HG03060 (cell line): ENCODE results near the gene SLC38A11.
"Not testable (repeated sequence)": the region's sequence is repeated elsewhere in the genome, so short reads cannot be mapped to it uniquely, and the experiment has no call there.

ENCODE experiments used
- ATAC-seq: cut with Tn5 transposase; IDR thresholded peaks from one replicate; pipeline ENCODE4 v1.9.1; 2021; ENCODE audit warnings: low read depth, moderate number of reproducible peaks; ENCODE audit not compliant: unreplicated experiment

SLC38A11 gene

DNA sequence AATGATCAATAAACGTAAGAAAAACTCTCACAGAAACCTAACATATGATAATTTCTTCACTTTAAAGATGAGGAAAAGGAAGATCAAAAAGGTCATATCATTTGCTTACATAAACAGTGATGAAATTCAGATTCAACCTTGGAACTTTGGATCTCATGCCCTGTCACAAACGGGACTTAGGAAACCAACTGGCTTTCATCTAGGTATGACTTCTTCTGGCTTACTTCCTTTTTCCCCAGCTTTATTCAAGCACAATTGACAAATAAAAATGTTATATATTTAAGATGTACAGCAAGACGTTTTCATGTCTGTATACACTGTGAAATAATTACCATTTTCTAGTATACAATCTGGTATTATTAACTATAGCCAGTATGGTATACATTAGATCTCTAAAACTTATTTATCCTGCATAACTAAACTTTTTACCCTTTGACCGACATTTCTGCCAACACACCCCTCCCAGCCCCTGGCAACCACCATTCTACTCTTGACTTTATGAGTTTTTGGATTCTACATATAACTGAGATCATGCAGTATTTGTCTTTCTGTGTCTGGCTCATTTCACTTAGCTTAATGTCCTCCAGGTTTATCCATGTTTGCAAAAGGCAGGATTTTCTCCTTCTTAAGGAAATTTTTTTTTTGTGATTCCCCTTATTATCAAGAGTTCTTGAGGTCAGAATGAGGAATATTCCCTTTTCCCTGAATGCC lies 67.7 kb downstream of the SLC38A11 start:
- ATAC-seq = no peak

DNA sequence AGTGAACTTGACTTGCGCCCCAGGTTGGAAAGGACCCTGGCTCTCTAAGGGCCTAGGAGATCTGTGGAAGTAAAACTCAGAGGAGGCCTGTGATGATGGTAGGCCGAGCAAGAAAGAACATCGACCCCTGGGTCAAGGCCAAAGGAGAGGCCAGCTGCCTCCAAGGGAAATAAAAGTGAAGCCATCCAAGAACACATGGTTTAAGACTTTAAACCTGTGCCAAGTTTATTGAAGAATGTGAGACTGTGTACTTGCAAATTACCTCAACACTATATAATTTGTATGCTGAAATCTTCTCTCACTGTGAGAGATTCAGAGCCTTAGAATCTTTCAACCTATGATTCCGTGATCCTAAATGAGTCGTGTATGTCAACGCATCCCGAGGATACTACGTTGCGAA lies 73.0 kb downstream of the SLC38A11 start:
- ATAC-seq = no peak

DNA sequence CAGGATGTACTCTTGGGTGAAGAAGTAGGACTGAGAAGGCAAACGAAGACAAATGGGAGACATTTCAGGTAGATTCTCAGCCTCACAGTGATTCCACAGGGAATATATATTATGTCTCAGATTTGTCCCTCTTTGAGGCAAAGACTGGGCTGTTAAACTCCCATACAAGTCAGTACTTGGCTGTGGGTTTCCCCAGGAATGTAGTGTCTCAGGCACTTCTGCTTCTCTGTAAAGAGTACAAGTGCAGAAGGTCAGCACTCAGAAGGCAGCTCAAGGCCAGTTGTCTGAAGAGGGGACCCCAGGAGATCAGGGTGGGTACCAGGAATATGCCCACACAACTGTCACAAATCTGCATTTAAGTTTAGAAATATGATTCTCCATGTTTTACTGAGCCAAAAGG lies 73.8 kb downstream of the SLC38A11 start:
- ATAC-seq = no peak

GRCh38 chr2:164879901-164880535 lies 75.3 kb downstream of the SLC38A11 start:
- no peak for ATAC-seq

- ATAC-seq = no peak
These were observed 77.4 kb downstream of the SLC38A11 start for GRCh38 chr2:164877927-164878326.

DNA sequence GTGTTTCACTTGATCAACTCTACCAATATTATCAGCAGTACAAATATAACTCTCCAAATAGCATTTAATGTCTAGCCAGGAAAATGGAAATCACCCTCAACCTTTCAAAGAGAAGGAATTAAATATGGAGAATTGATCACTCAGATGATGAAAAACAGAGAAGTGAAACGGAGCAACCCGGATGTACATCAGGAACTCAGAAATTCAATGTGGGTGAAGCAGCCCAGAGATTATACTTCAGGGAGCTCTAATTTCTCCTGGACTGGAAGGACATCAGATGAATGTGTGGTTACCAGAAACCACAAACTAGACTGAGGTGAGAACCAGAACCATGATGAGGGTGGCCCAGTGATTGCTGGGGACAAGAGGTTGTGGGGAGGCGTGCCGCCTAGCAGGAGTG lies 78.2 kb downstream of the SLC38A11 start:
- ATAC-seq = no peak

- no peak for ATAC-seq
These were observed 79.8 kb downstream of the SLC38A11 start for GRCh38 chr2:164875334-164876205.

DNA sequence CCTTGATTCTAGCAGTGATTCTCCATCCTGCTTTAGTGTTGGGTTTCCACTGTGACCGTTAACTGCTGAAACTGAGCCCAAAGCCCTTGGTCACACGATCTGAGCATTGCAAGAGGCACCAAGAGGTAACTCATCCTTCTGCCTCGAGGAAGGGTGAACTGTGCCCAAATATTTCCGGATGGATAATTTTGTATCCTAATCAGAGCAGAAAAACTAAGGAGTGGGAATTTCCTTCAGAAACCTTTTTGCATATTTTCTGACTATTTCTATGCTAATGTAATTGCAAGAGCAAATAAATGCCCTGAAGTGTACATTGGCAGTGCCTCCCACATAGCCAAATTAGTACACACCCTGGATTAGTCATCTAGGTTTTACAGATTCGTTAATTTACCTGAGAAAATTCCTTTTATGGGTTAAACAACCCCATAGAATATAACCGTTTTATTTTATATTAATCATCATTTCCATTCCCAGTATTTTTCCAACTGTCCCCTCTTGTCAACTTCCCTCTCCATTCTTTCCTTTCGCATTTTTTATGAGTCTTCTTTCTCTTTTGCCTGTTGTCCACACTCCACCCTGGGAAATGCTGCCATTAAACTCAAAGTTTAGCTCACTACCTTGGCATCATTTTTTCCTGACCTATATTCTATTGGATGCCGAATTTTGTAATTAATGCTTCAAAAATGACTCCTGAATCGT lies 82.0 kb downstream of the SLC38A11 start:
- no peak for ATAC-seq

DNA sequence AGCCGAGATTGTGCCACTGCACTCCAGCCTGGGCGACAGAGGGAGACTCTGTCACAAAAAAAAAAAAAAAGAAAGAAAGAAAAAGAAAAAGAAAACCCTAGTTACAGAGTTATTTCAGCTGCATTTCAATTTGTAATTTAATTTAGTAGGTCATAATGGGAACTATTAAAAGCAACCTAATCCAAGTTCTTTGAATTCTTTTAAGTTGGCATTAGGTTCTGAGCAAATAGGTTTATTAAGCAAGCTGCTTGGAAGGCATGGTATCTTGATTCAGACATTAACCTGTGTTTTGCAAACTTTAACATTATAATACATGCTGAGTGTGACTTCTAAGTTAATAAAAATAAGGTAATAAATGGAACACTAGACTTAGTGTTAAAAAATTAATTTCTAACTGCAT lies 83.9 kb downstream of the SLC38A11 start:
- ATAC-seq = no peak

DNA sequence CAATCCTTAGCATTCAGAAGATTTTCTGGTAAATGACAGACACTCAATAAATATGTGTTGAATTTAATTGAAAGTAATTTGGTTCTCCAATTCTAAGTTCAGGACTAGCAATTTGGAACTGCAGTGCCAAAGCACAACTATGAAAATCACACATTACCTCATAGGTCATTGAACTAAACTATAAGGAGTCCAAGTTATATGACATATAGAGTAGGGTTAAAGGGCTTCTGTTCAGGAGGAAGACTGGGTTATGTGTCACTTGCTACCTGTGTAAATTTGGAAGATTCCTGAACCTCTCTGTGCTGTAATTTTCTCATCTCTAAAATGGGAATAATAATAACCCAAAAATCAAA lies 85.9 kb downstream of the SLC38A11 start:
- no peak for ATAC-seq

DNA sequence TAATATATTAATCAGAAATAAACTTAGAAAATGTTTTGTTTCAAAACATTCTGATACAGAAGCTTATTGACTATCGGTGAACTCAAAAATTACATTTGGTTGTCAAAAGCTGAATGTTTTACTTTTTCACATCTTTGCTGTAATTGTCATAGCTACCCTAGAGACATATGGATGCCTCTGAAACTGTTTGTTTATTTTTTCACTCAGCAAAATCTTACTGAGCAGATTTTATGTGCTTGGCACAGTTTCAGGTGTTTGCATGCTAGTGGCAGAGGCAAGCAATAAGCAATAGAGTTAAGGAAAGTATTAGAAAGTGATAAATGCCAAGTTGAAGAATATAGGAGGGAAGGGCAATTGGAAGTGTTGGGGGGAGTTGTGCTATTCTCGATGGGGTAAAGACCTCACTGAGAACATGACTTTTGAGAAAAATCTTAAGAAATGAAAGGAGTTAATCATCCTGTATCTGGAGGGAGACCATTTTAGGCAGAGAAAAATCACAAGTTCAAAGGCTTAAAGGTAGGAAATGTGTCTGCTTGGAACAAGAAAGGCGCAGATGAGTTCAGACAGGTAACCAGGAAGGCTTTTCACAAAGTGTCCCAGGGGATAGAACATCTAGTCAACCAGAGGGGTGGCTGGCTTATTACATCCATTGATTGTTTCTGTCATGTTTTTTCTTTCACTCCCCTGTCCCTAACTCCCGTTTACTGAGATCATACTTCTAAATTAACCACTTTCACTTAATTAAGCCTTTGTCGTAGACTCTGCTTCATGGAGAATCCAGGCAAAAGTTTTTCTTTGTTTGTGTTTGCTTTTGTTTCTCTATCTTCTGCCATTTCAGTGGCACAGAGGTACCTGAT lies 86.5 kb downstream of the SLC38A11 start:
- ATAC-seq = no peak

GRCh38 chr2:164867779-164868397 lies 87.4 kb downstream of the SLC38A11 start:
- no peak for ATAC-seq

GRCh38 chr2:164866381-164866780 lies 88.9 kb downstream of the SLC38A11 start:
- ATAC-seq = not testable (repeated sequence)

GRCh38 chr2:164860694-164861042 lies 94.7 kb downstream of the SLC38A11 start:
- ATAC-seq = no peak

DNA sequence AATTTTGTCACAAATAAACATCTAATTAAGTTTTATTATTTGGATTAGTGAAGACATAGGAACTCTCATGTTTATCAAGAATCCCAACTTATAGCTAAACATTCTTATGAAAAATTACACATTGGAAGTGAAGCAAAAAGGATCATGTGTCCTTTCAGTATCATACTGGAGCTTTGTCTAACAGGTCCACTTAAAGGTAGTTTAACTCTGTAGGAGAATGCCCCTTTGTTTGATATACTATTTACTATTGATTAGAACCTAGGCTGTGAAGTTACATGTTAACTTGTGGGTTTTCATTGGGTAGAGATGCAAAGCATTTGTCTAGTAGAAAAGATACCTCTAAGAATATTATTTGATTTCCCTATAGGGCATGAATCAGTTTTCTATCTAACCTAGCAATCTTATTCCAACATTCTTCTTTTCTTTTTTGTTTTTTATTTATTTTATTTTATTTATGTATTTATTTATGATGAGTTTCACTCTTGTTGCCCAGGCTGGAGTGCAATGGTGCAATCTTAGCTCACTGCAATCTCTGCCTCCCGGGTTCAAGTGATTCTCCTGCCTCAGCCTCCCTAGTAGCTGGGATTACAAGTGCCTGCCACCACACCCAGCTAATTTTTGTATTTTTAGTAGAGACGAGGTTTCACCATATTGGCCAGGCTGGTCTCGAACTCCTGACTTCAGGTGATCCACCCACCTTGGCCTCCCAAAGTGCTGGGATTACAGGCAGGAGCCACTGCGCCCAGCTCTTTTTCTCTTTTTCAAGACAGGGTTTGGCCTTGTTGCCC lies 95.2 kb downstream of the SLC38A11 start:
- ATAC-seq = not testable (repeated sequence)

DNA sequence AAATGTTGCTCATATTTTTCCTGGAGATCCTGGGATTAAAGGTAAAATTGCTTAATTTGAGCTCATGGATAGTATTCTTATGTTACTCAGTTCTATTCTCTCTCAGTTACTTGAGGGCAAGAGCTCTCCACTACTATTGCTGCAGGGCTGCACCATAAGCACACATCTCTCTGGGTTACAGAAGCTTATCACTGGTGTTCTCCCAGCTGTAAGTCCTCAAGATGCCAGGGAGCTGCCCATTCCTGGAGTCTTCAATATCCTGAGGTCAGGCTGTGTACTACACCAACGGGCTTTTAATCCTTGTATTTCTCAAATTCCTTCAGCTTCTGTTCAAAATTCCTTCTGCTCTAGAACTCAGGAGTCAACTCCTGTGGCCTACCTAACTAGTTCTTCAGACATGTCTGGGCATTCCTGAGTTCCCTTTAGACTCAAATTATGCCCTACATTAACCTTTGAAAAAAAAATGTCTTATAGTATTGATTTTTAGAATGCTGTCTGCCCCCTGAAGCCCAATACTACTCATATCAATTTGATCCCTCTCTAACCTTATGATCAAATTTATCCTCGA lies 96.0 kb downstream of the SLC38A11 start:
- ATAC-seq = no peak

DNA sequence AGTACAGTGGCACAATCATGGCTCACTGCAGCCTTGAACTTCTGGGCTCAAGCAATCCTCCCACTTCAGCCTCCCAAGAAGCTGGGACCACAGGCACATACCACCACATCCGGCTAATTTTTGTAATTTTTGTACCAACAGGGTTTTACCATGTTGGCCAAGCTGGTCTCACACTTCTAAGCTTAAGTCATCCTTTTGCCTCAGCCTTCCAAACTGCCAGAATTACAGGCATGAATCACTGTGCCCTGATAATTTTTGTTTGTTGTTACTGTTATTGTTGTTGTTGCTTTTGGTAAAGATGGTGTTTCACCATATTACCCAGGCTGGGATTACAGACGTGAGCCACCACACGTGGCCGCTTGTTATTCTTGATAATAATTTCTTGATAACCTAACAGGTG lies 103.2 kb downstream of the SLC38A11 start:
- ATAC-seq = no peak

DNA sequence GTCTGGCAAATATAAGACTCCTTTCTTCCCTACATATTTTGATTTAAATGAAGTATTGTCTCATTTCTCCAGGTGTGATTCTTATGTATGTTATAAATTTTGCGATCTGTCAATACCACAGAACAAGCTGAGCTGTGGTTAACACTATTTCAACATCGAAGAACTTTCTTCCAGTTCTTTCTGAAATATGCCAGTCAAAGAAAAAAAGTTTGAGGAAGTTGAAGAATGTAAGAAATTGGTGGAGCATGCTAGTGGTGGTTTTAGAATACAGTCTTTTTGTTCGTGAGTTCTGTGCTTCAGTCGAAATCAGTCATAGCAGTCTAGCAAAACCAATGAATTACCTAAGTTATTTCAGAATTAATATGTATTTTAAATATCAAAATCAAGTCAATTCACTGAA lies 105.1 kb downstream of the SLC38A11 start:
- ATAC-seq = no peak

DNA sequence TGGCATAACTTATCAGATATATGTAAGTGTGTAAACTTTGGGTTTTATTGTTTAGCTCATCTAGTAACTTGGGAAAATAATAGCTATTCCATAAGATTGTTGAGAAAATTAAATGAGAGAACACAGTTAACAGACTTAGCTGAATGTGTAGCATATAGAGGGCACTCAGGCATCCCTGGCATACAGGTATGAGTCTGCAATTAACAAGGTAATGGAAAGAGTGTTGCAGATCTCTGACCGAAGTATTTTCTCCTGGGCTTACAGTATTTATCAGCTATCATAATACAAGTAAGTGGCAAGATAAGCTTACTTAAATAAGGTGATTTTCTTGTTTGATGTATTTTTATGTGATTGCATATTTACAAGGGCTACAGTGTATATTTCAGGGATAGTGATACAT lies 105.8 kb downstream of the SLC38A11 start:
- ATAC-seq = no peak
